NCI-H460 (cell line): ENCODE measurements around the gene VSTM4. TPM values are rescaled to one million over a fixed set of nuclear protein-coding genes. Genes with fewer than 3 reads are reported as not detected.

Experiments used
- DNase-seq: peaks from one replicate; pipeline ENCODE4 v3.0.0-alpha.2; 2016; ENCODE audit warnings: low read depth; ENCODE audit errors: extremely low read depth
- small RNA-seq, 2 experiments: library from RNA; depleted of rRNA; stranded (forward); fragments of <200 nt; gene quantifications; one replicate each; pipeline ENCODE3, GENCODE V24; 2014
- total RNA-seq: library from RNA; depleted of rRNA; stranded (reverse); fragments of >200 nt; shearing (Covaris generic); gene quantifications from 2 replicates; pipeline ENCODE4 v1.2.3, GENCODE V29; 2014; rRNA removed

VSTM4 gene
- total RNA-seq, 1 experiment from 2014 or later = not detected

GRCh38 chr10:48982584-48982983 is 132.7 kb downstream of the VSTM4 start:
- no peak for DNase-seq

DNA sequence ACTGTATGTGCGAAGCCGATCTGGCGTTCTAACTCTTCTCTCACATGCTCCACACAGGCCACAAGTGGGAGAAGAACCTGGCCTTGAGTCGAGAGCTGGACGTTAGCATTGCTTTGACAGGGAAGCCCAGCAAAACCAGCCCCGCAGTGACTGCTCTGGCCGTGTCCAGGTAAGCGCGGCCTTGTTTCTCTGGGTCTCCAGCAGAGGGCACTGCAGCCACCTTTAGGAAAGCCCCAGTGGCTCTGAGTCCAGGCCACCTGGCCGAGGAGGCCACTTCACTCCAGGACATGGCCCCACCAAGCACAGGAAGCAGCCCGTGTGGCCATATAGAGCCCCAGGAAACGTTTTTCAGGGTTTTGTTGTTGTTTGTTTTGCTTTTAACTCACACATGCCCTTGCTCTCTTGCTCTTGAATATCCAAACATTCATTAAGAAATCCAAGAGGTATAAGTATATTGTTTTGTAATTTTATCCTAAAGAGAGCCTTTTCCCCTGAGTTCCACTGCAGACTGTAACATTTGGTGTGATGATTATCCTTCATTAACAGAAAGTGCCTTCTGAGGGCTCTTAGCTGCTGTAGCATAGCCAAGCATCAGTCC is 133.9 kb downstream of the VSTM4 start:
- DNase-seq = peak; percentile 26

GRCh38 chr10:48978318-48978717 is 137.0 kb downstream of the VSTM4 start:
- no peak for DNase-seq

GRCh38 chr10:48976196-48976595 is 139.1 kb downstream of the VSTM4 start:
- no peak for DNase-seq

GRCh38 chr10:48974510-48975156 is 140.7 kb downstream of the VSTM4 start:
- DNase-seq = no peak

GRCh38 chr10:48973065-48973464 is 142.3 kb downstream of the VSTM4 start:
- DNase-seq = no peak

DNA sequence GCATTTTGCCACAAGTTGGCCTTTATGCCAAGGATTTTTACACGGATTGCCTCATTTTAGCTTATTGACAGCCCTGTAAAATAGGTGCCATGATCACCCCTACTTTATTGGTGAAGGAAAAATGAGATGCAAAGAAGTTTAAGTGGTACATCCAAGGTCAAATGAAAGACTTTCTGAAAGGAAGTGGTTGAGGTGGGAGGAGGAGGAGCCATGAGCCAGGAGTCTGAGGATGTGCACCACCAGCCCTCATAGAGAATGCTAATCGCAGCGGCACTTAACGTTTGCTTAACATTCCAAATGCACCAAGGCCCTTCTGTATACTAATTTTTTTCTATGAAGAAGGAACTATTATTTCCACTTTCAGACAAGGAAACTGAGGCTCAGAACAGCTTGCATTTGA is 144.7 kb downstream of the VSTM4 start:
- DNase-seq = no peak

GRCh38 chr10:48970046-48970445 is 145.3 kb downstream of the VSTM4 start:
- DNase-seq = no peak

- DNase-seq = no peak
These were observed 147.3 kb downstream of the VSTM4 start for GRCh38 chr10:48968036-48968435.

DNA sequence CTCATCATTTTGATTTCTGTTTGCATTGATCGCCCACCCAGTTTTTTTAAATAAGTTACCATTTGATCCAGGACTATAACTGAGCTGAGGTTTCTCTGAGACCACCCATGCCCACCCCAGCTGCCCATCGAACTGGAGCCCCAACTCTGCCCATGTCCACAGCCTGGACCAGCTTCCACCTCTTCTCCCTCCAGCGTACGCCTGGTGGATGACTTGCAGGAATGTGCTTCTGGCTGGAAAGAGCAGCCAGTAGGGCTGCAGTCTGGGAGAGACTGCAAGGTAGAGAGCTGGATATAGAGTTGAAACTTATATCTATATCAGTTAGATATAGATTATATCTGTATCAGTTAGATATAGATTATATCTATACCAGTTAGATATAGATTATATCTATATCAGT is 149.9 kb downstream of the VSTM4 start:
- DNase-seq = no peak

Small RNA genes within 50 kb of the gene (small RNA-seq; reads per million reads assigned to genes)
- 0 reads per million in 2 experiments for gene MIR4294

Other genes starting within 250 kb of the VSTM4 start
- not detected in 2 replicates for gene LRRC18, start 175.7 kb downstream of the VSTM4 start, total RNA-seq
- not detected in 2 replicates for gene FAM170B, start 18.5 kb upstream of the VSTM4 start, total RNA-seq
- gene TMEM273, start 72.9 kb upstream of the VSTM4 start, total RNA-seq = not detected in 2 replicates
- not detected in 2 replicates for gene C10orf71, start 183.6 kb upstream of the VSTM4 start, total RNA-seq